Liver (tissue), 9 donors: ENCODE measurements around the gene TIMD4. TPM values are rescaled to one million over a fixed set of nuclear protein-coding genes. Genes with fewer than 3 reads are reported as not detected.

Experiments
- DNase-seq: peaks from one replicate; pipeline ENCODE4 v3.0.0-alpha.2; 2017; ENCODE audit warnings: low spot score
- H3K27ac ChIP-seq, 2 donors: one replicate each; pipeline ENCODE4 v1.7.0; 2013; ENCODE audit warnings: inconsistent platforms in 2 of 2, low read length in 2 of 2, control low read depth in 1 of 2, low read depth in 1 of 2, mild to moderate bottlenecking in 1 of 2
- H3K27me3 ChIP-seq, 4 donors: one replicate each; pipeline versions ENCODE4 v1.6.1 to v1.7.0; 2013; ENCODE audit warnings: low read length in 3 of 4, inconsistent platforms in 1 of 4, mild to moderate bottlenecking in 1 of 4, moderate library complexity in 1 of 4; ENCODE audit not compliant: control insufficient read depth in 4 of 4, insufficient read depth in 4 of 4
- H3K36me3 ChIP-seq, 4 donors: one replicate each; pipeline versions ENCODE4 v1.6.1 to v1.7.0; 2013; ENCODE audit warnings: low read length in 3 of 4, mild to moderate bottlenecking in 3 of 4, low read depth in 1 of 4, moderate library complexity in 1 of 4; ENCODE audit not compliant: control insufficient read depth in 4 of 4, insufficient read depth in 3 of 4
- H3K4me1 ChIP-seq, 4 donors: one replicate each; pipeline versions ENCODE4 v1.6.1 to v1.7.0; 2013; ENCODE audit warnings: low read length in 3 of 4, mild to moderate bottlenecking in 3 of 4, moderate library complexity in 1 of 4; ENCODE audit not compliant: control insufficient read depth in 4 of 4, insufficient read depth in 4 of 4
- H3K4me3 ChIP-seq, 3 donors: one replicate each; pipeline versions ENCODE4 v1.6.1 to v1.7.0; 2013; ENCODE audit warnings: low read length in 3 of 3, control low read depth in 1 of 3, low read depth in 1 of 3, mild to moderate bottlenecking in 1 of 3
- H3K9ac ChIP-seq, 2 donors: one replicate each; pipeline ENCODE4 v1.7.0; 2013; ENCODE audit warnings: low read length in 2 of 2, mild to moderate bottlenecking in 2 of 2, moderate library complexity in 2 of 2, control low read depth in 1 of 2, low read depth in 1 of 2
- H3K9me3 ChIP-seq, 4 donors: one replicate each; pipeline versions ENCODE4 v1.6.1 to v1.7.0; 2013; ENCODE audit warnings: low read length in 3 of 4; ENCODE audit not compliant: control insufficient read depth in 4 of 4
- FOXA2 ChIP-seq: IDR thresholded peaks from 2 replicates; pipeline ENCODE4 v1.6.1; 2016; ENCODE audit warnings: antibody characterized with exemption
- GABPA ChIP-seq, 2 donors: IDR thresholded peaks in 1 of 2; conservative IDR thresholded peaks in 1 of 2; 2 replicates each; pipeline ENCODE4 v1.6.1; 2016; ENCODE audit warnings: antibody characterized with exemption in 2 of 2, mild to moderate bottlenecking in 1 of 2, moderate library complexity in 1 of 2
- HNF4A ChIP-seq, 2 donors: conservative IDR thresholded peaks; 2 replicates each; pipeline ENCODE4 v1.6.1; 2016; ENCODE audit warnings: antibody characterized with exemption in 2 of 2, mild to moderate bottlenecking in 2 of 2
- JUND ChIP-seq, 2 donors: IDR thresholded peaks; 2 replicates each; pipeline ENCODE4 v1.6.1; 2016; ENCODE audit warnings: antibody characterized with exemption in 2 of 2
- NR2F2 ChIP-seq: IDR thresholded peaks from 2 replicates; pipeline ENCODE4 v1.6.1; 2016; ENCODE audit warnings: antibody characterized with exemption
- RAD21 ChIP-seq, 2 donors: IDR thresholded peaks; 2 replicates each; pipeline ENCODE4 v1.6.1; 2016; ENCODE audit warnings: antibody characterized with exemption in 2 of 2, mild to moderate bottlenecking in 2 of 2
- SP1 ChIP-seq: IDR thresholded peaks from 2 replicates; pipeline ENCODE4 v1.6.1; 2018; ENCODE audit warnings: antibody characterized with exemption, mild to moderate bottlenecking
- TAF1 ChIP-seq: conservative IDR thresholded peaks from 2 replicates; pipeline ENCODE4 v1.6.1; 2016; ENCODE audit warnings: antibody characterized with exemption, mild to moderate bottlenecking
- YY1 ChIP-seq: IDR thresholded peaks from 2 replicates; pipeline ENCODE4 v1.6.1; 2016; ENCODE audit warnings: antibody characterized with exemption, mild to moderate bottlenecking
- WGBS: extraction: QIAGEN DNeasy Blood & Tissue Kit; methylation state at CpG from one replicate; pipeline ENCODE4 v1.1.7; 2013; 5-methylcytosine and 5-hydroxymethylcytosine counted together
- polyA plus RNA-seq, 2 donors: library from polyadenylated mRNA; stranded (reverse) in 1 of 2; unstranded in 1 of 2; fragments of 200-250 nt in 1 of 2; fragments of >200 nt in 1 of 2; fragmentation: Nextera tagmentation in 1 of 2; extraction: Ambion mirVana in 1 of 2; gene quantifications; one replicate each; pipeline versions ENCODE4 v1.2.1 to v1.2.3, GENCODE V29; 2013 to 2015
- total RNA-seq, 2 donors: library from RNA; depleted of rRNA; stranded (reverse); fragments of >200 nt; gene quantifications; one replicate each; pipeline ENCODE4 v1.2.3, GENCODE V29; 2014
- TF ChIP-seq, protein P1 (sequence below): IDR thresholded peaks from 2 replicates; pipeline ENCODE4 v1.6.1; 2016; ENCODE audit warnings: antibody characterized with exemption
- TF ChIP-seq, protein P2 (sequence below): IDR thresholded peaks from 2 replicates; pipeline ENCODE4 v1.6.1; 2016; ENCODE audit warnings: antibody characterized with exemption
- TF ChIP-seq, protein P3 (sequence below): fragments of 150-350 bp; IDR thresholded peaks from 2 replicates; pipeline ENCODE4 v1.5.1; 2017; ENCODE audit warnings: improper control_type of control experiment, low read depth, low read length; ENCODE audit not compliant: missing input control
- TF ChIP-seq, protein P4 (sequence below): IDR thresholded peaks from 2 replicates; pipeline ENCODE4 v1.6.1; 2016; ENCODE audit warnings: antibody characterized with exemption, mild to moderate bottlenecking
- donor health status: healthy.
- donor health status: healthy.
- donor health status: healthy.
- donor health status: healthy.
- donor health status: healthy.

TIMD4 gene
- total and polyA plus RNA-seq, 4 donors: 3.0 to 38.8 (median 8.6) TPM

DNA sequence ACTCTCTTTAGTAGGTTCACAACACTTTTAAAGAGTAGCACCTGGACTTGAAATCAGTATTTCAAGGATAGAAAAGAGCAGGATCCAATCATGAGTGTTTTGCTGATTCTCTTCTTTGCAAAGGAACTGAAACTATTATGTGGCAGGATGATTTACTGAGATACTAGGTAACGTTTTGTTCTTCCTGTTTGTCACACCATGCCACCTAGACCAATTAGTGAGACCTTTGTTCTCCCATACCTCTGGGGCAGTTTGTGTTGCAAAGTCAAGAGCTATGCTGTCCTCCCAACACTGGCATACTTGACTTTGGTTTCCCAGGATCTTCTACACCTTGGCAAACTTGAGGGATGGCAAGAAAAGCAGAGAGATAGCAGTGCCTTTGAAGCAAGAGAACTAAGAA is 69.5 kb downstream of the TIMD4 start (continued):
- no peak for TF ChIP-seq SP1
- TF ChIP-seq, protein P1, sequence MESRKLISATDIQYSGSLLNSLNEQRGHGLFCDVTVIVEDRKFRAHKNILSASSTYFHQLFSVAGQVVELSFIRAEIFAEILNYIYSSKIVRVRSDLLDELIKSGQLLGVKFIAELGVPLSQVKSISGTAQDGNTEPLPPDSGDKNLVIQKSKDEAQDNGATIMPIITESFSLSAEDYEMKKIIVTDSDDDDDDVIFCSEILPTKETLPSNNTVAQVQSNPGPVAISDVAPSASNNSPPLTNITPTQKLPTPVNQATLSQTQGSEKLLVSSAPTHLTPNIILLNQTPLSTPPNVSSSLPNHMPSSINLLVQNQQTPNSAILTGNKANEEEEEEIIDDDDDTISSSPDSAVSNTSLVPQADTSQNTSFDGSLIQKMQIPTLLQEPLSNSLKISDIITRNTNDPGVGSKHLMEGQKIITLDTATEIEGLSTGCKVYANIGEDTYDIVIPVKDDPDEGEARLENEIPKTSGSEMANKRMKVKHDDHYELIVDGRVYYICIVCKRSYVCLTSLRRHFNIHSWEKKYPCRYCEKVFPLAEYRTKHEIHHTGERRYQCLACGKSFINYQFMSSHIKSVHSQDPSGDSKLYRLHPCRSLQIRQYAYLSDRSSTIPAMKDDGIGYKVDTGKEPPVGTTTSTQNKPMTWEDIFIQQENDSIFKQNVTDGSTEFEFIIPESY: no peak
- no peak for TF ChIP-seq JUND (IDR thresholded peaks at IDR 0.05)
- TF ChIP-seq, protein P2, sequence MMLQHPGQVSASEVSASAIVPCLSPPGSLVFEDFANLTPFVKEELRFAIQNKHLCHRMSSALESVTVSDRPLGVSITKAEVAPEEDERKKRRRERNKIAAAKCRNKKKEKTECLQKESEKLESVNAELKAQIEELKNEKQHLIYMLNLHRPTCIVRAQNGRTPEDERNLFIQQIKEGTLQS: no peak
- no peak for TF ChIP-seq YY1

DNA sequence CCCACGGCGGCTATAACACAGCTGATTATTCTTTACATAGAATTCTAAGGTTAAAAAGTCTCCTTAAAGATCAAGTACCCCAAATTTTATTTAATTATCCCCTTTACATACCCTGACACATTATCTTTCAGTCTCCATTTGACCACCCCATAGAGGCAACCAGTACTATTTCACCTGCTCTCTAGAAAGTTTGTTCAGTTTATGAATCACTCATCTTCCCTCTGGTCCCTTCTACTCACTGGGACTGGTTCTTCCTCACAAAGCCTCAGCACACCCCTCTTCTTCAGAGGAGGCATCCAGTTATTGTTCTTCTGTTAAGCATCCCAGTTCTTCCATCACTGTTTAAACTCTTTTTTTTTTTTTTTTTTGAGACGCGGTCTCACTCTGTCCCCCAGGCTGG is 70.2 kb downstream of the TIMD4 start:
- Histone ChIP-seq H3K9me3 (no peaks in the 10 kb centered on the region), H3K4me3 (no peak overlapping the region), H3K9ac (no peak overlapping the region), H3K27me3 (no peaks in the 10 kb centered on the region), H3K27ac (no peak overlapping the region), H3K4me1 (no peaks in the 10 kb centered on the region), H3K36me3 (no peaks in the 10 kb centered on the region)
- DNase-seq: no peak
- TF ChIP-seq HNF4A (conservative IDR thresholded peaks at IDR 0.05) (no peak), RAD21 (IDR thresholded peaks at IDR 0.05) (no peak), TAF1 (no peak), GABPA (IDR thresholded peaks at IDR 0.05 in 1 of 2, conservative IDR thresholded peaks at IDR 0.05 in 1 of 2) (no peak), SP1 (no peak), NR2F2 (no peak)
- TF ChIP-seq, protein P1: no peak
- TF ChIP-seq, protein P3, sequence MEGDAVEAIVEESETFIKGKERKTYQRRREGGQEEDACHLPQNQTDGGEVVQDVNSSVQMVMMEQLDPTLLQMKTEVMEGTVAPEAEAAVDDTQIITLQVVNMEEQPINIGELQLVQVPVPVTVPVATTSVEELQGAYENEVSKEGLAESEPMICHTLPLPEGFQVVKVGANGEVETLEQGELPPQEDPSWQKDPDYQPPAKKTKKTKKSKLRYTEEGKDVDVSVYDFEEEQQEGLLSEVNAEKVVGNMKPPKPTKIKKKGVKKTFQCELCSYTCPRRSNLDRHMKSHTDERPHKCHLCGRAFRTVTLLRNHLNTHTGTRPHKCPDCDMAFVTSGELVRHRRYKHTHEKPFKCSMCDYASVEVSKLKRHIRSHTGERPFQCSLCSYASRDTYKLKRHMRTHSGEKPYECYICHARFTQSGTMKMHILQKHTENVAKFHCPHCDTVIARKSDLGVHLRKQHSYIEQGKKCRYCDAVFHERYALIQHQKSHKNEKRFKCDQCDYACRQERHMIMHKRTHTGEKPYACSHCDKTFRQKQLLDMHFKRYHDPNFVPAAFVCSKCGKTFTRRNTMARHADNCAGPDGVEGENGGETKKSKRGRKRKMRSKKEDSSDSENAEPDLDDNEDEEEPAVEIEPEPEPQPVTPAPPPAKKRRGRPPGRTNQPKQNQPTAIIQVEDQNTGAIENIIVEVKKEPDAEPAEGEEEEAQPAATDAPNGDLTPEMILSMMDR: no peak
- TF ChIP-seq, protein P2: no peak
- WGBS: 87% methylated on average over 4 of the region's 4 CpGs

DNA sequence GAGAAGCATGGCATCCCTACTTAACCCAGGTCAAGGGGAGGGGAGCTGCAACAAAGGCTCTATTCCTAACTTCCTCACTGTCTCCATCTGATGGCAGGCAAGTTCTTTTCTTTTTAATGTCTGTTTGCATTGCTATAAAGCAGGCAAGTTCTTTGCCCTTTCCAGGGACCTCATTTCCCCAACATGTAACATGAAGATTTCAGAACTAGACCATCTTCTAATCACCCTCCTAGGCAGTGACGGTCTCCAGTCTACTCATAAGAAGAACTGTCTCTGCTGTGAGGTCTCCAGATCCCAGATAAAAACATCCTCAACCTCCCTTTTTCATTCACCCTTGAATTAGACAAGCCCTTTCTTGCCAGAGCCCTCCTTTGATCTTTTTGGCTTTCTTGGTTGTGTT is 70.8 kb downstream of the TIMD4 start:
- no peak overlapping the region for H3K9ac ChIP-seq
- TF ChIP-seq, protein P4, sequence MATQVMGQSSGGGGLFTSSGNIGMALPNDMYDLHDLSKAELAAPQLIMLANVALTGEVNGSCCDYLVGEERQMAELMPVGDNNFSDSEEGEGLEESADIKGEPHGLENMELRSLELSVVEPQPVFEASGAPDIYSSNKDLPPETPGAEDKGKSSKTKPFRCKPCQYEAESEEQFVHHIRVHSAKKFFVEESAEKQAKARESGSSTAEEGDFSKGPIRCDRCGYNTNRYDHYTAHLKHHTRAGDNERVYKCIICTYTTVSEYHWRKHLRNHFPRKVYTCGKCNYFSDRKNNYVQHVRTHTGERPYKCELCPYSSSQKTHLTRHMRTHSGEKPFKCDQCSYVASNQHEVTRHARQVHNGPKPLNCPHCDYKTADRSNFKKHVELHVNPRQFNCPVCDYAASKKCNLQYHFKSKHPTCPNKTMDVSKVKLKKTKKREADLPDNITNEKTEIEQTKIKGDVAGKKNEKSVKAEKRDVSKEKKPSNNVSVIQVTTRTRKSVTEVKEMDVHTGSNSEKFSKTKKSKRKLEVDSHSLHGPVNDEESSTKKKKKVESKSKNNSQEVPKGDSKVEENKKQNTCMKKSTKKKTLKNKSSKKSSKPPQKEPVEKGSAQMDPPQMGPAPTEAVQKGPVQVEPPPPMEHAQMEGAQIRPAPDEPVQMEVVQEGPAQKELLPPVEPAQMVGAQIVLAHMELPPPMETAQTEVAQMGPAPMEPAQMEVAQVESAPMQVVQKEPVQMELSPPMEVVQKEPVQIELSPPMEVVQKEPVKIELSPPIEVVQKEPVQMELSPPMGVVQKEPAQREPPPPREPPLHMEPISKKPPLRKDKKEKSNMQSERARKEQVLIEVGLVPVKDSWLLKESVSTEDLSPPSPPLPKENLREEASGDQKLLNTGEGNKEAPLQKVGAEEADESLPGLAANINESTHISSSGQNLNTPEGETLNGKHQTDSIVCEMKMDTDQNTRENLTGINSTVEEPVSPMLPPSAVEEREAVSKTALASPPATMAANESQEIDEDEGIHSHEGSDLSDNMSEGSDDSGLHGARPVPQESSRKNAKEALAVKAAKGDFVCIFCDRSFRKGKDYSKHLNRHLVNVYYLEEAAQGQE: no peak
- TF ChIP-seq, protein P1: no peak
- no peak for TF ChIP-seq FOXA2
- no peak for TF ChIP-seq HNF4A (conservative IDR thresholded peaks at IDR 0.05)
- TF ChIP-seq, protein P3: no peak
- no peak for TF ChIP-seq NR2F2
- DNase-seq: no peak
- no peaks in the 10 kb centered on the region for H3K27me3 ChIP-seq
- H3K27ac ChIP-seq: no peak overlapping the region
- 66% methylated on average over 1 of the region's 1 CpG for WGBS
- no peaks in the 10 kb centered on the region for H3K9me3 ChIP-seq
- no peak overlapping the region for H3K4me3 ChIP-seq
- H3K4me1 ChIP-seq: no peaks in the 10 kb centered on the region
- no peaks in the 10 kb centered on the region for H3K36me3 ChIP-seq
